Activated CD8-positive, alpha-beta memory T cell treated with anti-CD3 and anti-CD28 coated beads, Interleukin-2, amount 50 U/mL, for 1 hour (primary cell): Measurements from ENCODE around the gene SLC35E4.
"Not testable (repeated sequence)": the region's sequence is repeated elsewhere in the genome, so short reads cannot be mapped to it uniquely, and the experiment has no call there.

Source experiments
- DNase-seq: peaks from one replicate; pipeline ENCODE4 v3.0.0-alpha.2; 2020; ENCODE audit errors: extremely low read depth

Gene SLC35E4, protein sequence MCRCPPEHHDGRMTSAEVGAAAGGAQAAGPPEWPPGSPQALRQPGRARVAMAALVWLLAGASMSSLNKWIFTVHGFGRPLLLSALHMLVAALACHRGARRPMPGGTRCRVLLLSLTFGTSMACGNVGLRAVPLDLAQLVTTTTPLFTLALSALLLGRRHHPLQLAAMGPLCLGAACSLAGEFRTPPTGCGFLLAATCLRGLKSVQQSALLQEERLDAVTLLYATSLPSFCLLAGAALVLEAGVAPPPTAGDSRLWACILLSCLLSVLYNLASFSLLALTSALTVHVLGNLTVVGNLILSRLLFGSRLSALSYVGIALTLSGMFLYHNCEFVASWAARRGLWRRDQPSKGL

GRCh38 chr22:30635273-30636225 is at the start of gene SLC35E4:
SLC35E4 (plus strand) TSS chr22:30635781; CDS start chr22:30636451, 670 bp downstream.
- peak; percentile 85 for DNase-seq

- DNase-seq, result no peak
Measured at GRCh38 chr22:30586414-30586813, 49.2 kb upstream of the SLC35E4 start.

- DNase-seq, result no peak
Measured at GRCh38 chr22:30591191-30591587, 44.4 kb upstream of the SLC35E4 start.

DNA sequence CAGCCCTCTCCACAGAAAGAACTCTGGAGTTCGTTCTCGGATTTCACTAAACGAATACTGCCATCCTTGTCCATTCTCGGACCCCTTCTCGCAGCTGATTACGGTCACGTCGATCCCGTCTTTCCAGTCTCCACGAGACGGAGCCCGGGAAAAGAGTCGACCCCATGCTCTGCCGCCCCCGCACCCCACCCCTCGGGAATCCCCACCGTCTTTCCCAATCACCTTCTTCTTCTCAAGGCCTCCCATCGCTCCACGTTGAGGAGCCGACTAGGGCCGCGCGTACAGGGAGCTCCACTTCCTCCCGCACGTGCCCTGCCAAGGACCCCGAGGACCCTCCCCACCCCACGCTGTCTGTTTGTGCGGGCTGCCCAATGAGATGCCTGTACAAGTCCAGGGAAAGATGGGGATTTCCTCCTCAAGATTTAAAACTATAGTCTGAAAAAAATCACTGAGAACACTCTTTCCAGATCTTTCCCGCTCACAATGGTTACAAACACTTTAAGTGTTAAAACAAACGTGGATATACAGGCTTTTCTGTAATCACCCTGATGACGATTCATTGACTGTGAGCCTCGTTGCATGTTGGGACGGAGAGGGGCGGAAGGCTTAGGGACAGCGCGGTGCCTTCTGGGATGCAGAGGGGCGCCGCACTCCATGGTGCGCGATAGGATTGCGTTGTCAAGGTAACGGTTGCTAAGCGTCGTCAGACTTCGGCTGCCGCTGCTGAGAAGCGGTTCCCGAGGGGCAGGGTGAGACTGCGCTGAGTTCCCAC is 43.8 kb upstream of the SLC35E4 start, which contains the start of gene PES1:
Gene PES1, minus strand, starts transcription at position 323 of the 772 bp plus-strand sequence. Its CDS starts 77 bp downstream, at position 246.
- peak; percentile 93 for DNase-seq

DNA sequence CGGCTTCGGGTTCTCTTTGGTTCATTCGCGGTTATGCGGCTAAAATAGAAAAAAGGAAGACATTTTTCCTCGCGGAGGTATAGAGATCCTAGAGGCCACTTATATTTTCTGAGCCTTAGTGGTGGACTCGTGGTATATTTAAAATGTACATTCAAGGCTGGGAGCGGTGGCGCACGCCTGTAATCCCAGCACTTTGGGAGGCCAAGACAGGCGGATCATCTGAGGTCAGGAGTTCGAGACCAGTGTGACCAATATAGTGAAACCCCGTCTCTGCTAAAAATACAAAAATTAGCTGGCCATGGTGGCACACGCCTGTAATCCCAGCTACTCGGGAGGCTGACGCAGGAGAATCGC is 43.2 kb upstream of the SLC35E4 start:
- DNase-seq, result not testable (repeated sequence)

- DNase-seq, result no peak
Measured at GRCh38 chr22:30596199-30596598, 39.4 kb upstream of the SLC35E4 start.

- DNase-seq, result no peak
Measured at GRCh38 chr22:30596886-30597285, 38.7 kb upstream of the SLC35E4 start.

DNA sequence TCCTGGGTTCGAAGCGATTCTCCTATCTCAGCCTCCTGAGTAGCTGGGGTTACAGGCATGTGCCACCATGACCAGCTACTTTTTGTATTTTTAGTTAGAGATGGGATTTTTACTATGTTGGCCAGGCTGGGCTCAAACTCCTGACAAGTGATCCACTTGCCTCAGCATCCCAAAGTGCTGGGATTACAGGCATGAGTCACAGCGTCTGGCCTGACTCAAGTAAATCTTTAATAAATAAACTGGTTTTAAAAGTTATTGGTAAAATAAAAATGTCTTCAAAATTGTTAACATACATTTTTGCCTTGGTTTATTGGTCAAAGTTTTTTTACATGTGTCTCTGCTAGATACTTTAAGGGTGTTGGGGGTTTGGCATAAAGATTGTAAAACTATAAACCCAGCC is 36.6 kb upstream of the SLC35E4 start:
- DNase-seq, result no peak

DNA sequence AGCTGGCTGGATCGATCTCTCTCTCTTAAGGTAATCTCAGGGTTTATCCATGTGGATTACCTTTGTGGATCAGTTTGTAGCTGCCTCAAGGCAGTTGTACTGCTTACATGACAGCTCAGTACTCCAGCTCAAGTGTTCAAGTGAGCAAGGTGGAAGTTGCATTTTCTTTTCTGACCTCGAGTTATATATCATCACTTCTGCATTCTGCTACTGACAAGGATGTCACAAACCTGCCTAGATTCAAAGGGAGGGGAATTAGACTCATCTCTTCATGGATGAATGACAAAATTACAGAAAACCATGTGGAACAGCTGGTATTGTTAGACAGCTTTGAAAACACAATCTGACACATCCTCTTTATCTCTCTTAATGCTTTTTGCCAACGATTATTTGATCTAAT is 34.7 kb upstream of the SLC35E4 start:
- DNase-seq, result no peak

- no peak for DNase-seq
Measured at GRCh38 chr22:30601464-30601863, 34.1 kb upstream of the SLC35E4 start.

GRCh38 chr22:30602049-30602448 is 33.5 kb upstream of the SLC35E4 start:
- DNase-seq, result no peak

- no peak for DNase-seq
Measured at GRCh38 chr22:30603801-30604200, 31.8 kb upstream of the SLC35E4 start.

DNA sequence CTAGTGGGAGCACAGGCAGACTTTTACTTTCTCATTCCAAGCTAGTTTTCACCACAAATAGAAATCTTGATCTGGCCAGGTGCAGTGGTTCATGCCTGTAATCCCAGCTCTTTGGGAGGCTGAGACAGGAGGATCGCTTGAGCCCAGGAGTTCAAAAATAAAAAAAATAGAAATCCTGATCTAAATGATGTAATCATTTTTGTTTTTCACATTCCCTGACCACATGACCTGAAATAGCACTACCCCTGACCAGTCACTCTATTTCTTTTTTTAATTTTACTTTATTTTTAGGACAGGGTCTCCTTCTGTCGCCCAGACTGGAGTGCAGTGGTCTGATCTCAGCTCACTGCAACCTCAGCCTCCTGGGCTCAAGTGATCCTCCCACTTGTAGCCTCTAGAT is 30.9 kb upstream of the SLC35E4 start:
- no peak for DNase-seq

- DNase-seq, result no peak
Measured at GRCh38 chr22:30605449-30606110, 30.0 kb upstream of the SLC35E4 start.

- no peak for DNase-seq
Measured at GRCh38 chr22:30606455-30607299, 28.9 kb upstream of the SLC35E4 start, which contains the start of gene TCN2. TCN2 (plus strand) TSS chr22:30607174; CDS start chr22:30607332, 158 bp downstream.

DNA sequence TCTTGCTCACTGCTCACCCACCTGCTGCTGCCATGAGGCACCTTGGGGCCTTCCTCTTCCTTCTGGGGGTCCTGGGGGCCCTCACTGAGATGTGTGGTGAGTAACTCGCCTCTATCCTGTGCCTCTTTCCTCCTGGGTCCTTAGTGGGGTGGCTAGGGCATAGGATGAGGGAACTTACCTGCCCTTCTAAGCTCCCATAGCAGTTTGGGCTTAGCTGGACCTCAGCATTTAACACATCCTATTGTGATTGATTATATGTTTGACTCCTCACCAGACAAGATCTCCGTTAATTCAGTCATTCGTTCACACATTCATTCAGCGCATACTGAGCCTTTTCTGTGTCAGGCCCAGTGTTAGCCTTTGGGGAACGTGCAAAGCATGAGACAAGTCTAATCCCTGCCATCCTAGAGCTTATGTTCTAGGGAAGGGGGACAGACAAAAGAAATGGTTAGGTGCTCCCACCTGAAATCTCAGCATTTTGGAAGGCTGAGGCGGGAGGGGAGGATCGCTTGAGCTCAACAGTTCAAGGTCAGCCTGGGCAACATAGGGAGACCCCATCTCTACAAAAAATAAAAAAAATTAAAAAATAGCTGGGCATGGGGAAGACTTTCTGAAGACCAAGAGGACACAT is 28.2 kb upstream of the SLC35E4 start:
- no peak for DNase-seq

DNA sequence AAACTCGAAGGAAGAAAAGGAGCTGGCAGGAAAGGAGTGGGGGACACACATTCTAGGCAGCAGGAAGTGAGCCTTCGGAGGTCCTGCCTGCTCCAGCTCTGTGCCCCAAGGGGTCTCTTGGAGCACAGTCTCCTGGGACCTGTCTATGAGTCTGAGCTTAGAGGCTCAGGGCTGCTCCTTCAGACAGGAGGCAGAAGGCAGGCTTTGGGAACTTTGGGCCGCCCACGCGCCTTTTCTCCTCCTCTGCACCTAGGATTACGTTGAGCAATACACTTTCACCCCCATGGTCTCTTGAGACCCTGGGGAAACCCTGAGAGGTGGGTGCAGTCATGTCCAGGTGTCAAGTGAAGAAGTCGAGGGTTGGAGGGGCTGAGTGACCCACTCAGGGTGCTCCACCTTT is 27.6 kb upstream of the SLC35E4 start:
- DNase-seq, result no peak

DNA sequence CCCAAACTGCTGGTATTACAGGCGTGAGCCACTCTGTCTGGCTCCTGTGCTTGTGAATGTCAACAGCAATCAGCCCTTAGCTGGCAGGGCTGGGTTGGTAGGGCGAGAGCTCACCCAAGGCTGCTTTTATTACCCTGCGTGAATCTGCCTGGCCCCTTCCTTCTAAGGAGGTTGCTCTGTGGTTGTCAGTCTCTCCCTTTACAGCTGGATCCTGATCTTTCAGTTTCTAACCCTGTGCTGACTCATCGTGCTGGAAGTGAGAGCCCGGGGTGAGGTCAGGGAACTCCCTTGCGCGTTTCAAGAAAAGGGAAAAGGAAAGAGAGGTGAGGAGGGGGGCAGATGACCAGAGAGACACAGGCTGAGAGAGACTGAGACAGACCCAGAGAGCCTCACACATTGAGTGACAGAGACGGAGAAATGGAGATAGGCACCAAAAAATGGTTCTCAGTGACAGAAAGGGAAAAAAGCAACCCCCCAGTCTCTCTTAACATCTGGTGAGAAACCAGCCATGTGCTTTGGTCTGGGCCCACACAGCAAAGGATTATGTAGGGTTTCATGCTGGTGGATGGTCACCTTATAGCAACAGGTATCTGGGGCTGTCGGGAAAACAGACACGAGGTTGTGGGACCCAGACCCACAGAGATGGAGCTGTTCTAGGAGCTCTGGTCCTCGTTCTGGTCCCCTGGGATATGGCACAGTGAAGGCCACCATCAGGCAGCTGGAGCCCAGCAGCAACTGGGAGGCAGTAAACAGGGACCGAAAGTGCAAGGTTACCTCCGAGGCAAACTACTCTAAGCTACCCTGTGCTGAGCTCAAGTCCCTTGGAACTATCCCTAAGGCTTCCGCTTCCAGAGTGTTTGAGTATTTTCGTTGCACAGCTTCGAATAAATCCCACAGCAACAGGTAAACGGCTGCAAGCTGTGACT is 26.1 kb upstream of the SLC35E4 start:
- DNase-seq, result no peak

DNA sequence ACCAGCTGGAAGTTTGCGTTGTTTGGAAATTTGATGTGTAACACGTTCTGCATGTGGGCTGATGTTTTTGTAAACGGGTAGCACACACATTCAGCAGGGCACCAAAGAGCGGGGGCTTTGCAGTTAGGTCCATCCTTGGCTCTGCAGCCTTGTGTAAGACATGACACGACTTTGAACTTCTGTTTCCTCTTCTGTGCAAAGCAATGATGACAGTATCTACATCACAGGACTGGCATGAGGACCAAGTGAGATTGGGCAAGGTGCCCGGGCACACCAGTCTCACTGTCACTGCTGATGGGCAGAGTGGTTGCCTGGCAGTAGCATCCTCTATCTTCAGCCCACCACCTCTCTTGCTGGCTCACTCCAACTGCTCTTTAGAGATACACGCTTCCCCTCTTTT is 25.3 kb upstream of the SLC35E4 start:
- no peak for DNase-seq
